KMS-11 (cell line): Measurements from ENCODE around the gene MAP3K20.

ENCODE experiments used
- H2AFZ ChIP-seq: fragments of 200-600 bp; sonication (generic); 2 replicates; pipeline ENCODE4 v1.6.1; 2016; ENCODE audit warnings: antibody characterized with exemption, mixed run types, low read depth
- H3K27ac ChIP-seq: fragments of 200-600 bp; sonication (generic); 2 replicates; pipeline ENCODE4 v1.6.1; 2016; ENCODE audit warnings: mild to moderate bottlenecking, mixed run types
- H3K27me3 ChIP-seq: fragments of 200-600 bp; sonication (generic); 2 replicates; pipeline ENCODE4 v1.6.1; 2017; ENCODE audit warnings: mild to moderate bottlenecking, low read depth, mixed run types, moderate library complexity; ENCODE audit not compliant: insufficient read depth
- H3K36me3 ChIP-seq: fragments of 200-600 bp; sonication (generic); 2 replicates; pipeline ENCODE4 v1.6.1; 2017; ENCODE audit warnings: mild to moderate bottlenecking, mixed run types; ENCODE audit not compliant: insufficient read depth
- H3K4me1 ChIP-seq: fragments of 200-600 bp; sonication (generic); 2 replicates; pipeline ENCODE4 v1.6.1; 2016; ENCODE audit warnings: mild to moderate bottlenecking, low read depth, mixed run types; ENCODE audit not compliant: poor library complexity, severe bottlenecking
- H3K4me2 ChIP-seq: fragments of 200-600 bp; sonication (generic); 2 replicates; pipeline ENCODE4 v1.7.0; 2016; ENCODE audit warnings: mild to moderate bottlenecking, mixed run types
- H3K4me3 ChIP-seq: fragments of 200-600 bp; sonication (generic); IDR thresholded peaks from 2 replicates; pipeline ENCODE4 v1.6.1; 2017; ENCODE audit warnings: low read depth, low read length, mixed read lengths; ENCODE audit not compliant: insufficient read depth
- H3K79me2 ChIP-seq: fragments of 200-600 bp; sonication (generic); 2 replicates; pipeline ENCODE4 v1.6.1; 2016; ENCODE audit warnings: low read depth, mixed run types; ENCODE audit not compliant: insufficient read depth
- H3K9ac ChIP-seq: fragments of 200-600 bp; sonication (generic); 2 replicates; pipeline ENCODE4 v1.6.1; 2016; ENCODE audit warnings: mild to moderate bottlenecking, mixed run types
- H4K20me1 ChIP-seq: fragments of 200-600 bp; sonication (generic); 2 replicates; pipeline ENCODE4 v1.6.1; 2016; ENCODE audit warnings: mild to moderate bottlenecking, mixed run types; ENCODE audit not compliant: insufficient read depth
- CTCF ChIP-seq: fragments of 200-600 bp; sonication (generic); conservative IDR thresholded peaks from 2 replicates; pipeline ENCODE4 v1.6.1; 2017; ENCODE audit warnings: low read depth, mild to moderate bottlenecking, antibody characterized with exemption, low read length, moderate library complexity, mixed read lengths

MAP3K20 gene

GRCh38 chr2:173223871-173224270 is 148.2 kb downstream of the MAP3K20 start:
- Histone ChIP-seq H3K4me1 (peaks cover 7% of the 10 kb centered on the region), H4K20me1 (no peaks in the 10 kb centered on the region), H3K27ac (no peak overlapping the region), H3K27me3 (no peaks in the 10 kb centered on the region), H3K79me2 (no peaks in the 10 kb centered on the region), H3K9ac (no peak overlapping the region), H2AFZ (no peak overlapping the region), H3K4me3 (no peak overlapping the region), H3K36me3 (no peaks in the 10 kb centered on the region), H3K4me2 (no peak overlapping the region)
- no peak for TF ChIP-seq CTCF

- peaks cover 11% of the 10 kb centered on the region for H3K4me1 ChIP-seq
- no peak for TF ChIP-seq CTCF
- H3K4me3 ChIP-seq: no peak overlapping the region
- H4K20me1 ChIP-seq: no peaks in the 10 kb centered on the region
- no peaks in the 10 kb centered on the region for H3K27me3 ChIP-seq
- no peak overlapping the region for H3K9ac ChIP-seq
- no peak overlapping the region for H2AFZ ChIP-seq
- no peaks in the 10 kb centered on the region for H3K36me3 ChIP-seq
- no peak overlapping the region for H3K4me2 ChIP-seq
- no peak overlapping the region for H3K27ac ChIP-seq
- H3K79me2 ChIP-seq: no peaks in the 10 kb centered on the region
Observed at GRCh38 chr2:173226899-173227698, 151.5 kb downstream of the MAP3K20 start.

- Histone ChIP-seq H3K9ac (no peak overlapping the region), H3K36me3 (no peaks in the 10 kb centered on the region), H3K4me2 (no peak overlapping the region), H3K4me3 (no peak overlapping the region), H3K4me1 (peaks cover 6% of the 10 kb centered on the region), H3K79me2 (no peaks in the 10 kb centered on the region), H3K27me3 (no peaks in the 10 kb centered on the region), H3K27ac (no peak overlapping the region), H2AFZ (no peak overlapping the region), H4K20me1 (no peaks in the 10 kb centered on the region)
- no peak for TF ChIP-seq CTCF
Observed at GRCh38 chr2:173229086-173229485, 153.4 kb downstream of the MAP3K20 start.

- H2AFZ ChIP-seq: no peak overlapping the region
- no peak for TF ChIP-seq CTCF
- H3K36me3 ChIP-seq: no peaks in the 10 kb centered on the region
- no peaks in the 10 kb centered on the region for H4K20me1 ChIP-seq
- no peak overlapping the region for H3K9ac ChIP-seq
- H3K4me2 ChIP-seq: no peak overlapping the region
- no peaks in the 10 kb centered on the region for H3K79me2 ChIP-seq
- H3K27me3 ChIP-seq: no peaks in the 10 kb centered on the region
- H3K4me1 ChIP-seq: peaks cover 6% of the 10 kb centered on the region
- H3K27ac ChIP-seq: no peak overlapping the region
- H3K4me3 ChIP-seq: no peak overlapping the region
Observed at GRCh38 chr2:173230181-173230580, 154.5 kb downstream of the MAP3K20 start.
